ENCODE results near the gene SNRPD1. TPM values are rescaled to one million over a fixed set of nuclear protein-coding genes. Genes with fewer than 3 reads are reported as not detected.
A peak's percentile ranks its signal among the peaks of the same experiment; 100 is the strongest.
"Not testable (repeated sequence)": the region's sequence is repeated elsewhere in the genome, so short reads cannot be mapped to it uniquely, and the experiment has no call there.

SNRPD1 gene
- total RNA-seq, 1 donor from 2014 or later, result 46.8 TPM

GRCh38 chr18:21636769-21637168 lies 24.7 kb downstream of the SNRPD1 start:
- DNase-seq (ENCODE audit: low read depth, low spot score), result no peak

GRCh38 chr18:21638822-21639221 lies 26.7 kb downstream of the SNRPD1 start:
- DNase-seq (ENCODE audit: low read depth, low spot score), result no peak

GRCh38 chr18:21640375-21640774 lies 28.3 kb downstream of the SNRPD1 start:
- DNase-seq (ENCODE audit: low read depth, low spot score), result not testable (repeated sequence)

GRCh38 chr18:21650311-21650710 lies 38.2 kb downstream of the SNRPD1 start:
- DNase-seq (ENCODE audit: low read depth, low spot score), result no peak

- DNase-seq (ENCODE audit: low read depth, low spot score), result no peak
These were observed 40.0 kb downstream of the SNRPD1 start for GRCh38 chr18:21652073-21652472.

GRCh38 chr18:21653361-21653760 lies 41.2 kb downstream of the SNRPD1 start:
- no peak for DNase-seq (ENCODE audit: low read depth, low spot score)

- peak; percentile 24 for DNase-seq (ENCODE audit: low read depth, low spot score)
These were observed 44.3 kb downstream of the SNRPD1 start for GRCh38 chr18:21656402-21656801.

- DNase-seq (ENCODE audit: low read depth, low spot score), result no peak
These were observed 48.0 kb downstream of the SNRPD1 start for GRCh38 chr18:21660078-21660477.

GRCh38 chr18:21662581-21662980 lies 50.5 kb downstream of the SNRPD1 start:
- DNase-seq (ENCODE audit: low read depth, low spot score), result no peak

GRCh38 chr18:21663578-21663977 lies 51.5 kb downstream of the SNRPD1 start:
- DNase-seq (ENCODE audit: low read depth, low spot score), result no peak

GRCh38 chr18:21664069-21664468 lies 52.0 kb downstream of the SNRPD1 start:
- no peak for DNase-seq (ENCODE audit: low read depth, low spot score)

GRCh38 chr18:21669736-21670285 lies 57.7 kb downstream of the SNRPD1 start:
- DNase-seq (ENCODE audit: low read depth, low spot score), result no peak

GRCh38 chr18:21672521-21673267 lies 60.6 kb downstream of the SNRPD1 start:
- DNase-seq (ENCODE audit: low read depth, low spot score), result no peak

GRCh38 chr18:21675354-21675753 lies 63.2 kb downstream of the SNRPD1 start:
- DNase-seq (ENCODE audit: low read depth, low spot score), result not testable (repeated sequence)

GRCh38 chr18:21678859-21679258 lies 66.7 kb downstream of the SNRPD1 start:
- DNase-seq (ENCODE audit: low read depth, low spot score), result no peak

GRCh38 chr18:21680161-21680560 lies 68.0 kb downstream of the SNRPD1 start:
- DNase-seq (ENCODE audit: low read depth, low spot score), result no peak

GRCh38 chr18:21682371-21683051 lies 70.4 kb downstream of the SNRPD1 start:
- DNase-seq (ENCODE audit: low read depth, low spot score), result no peak

Other genes with a start within 250 kb of the SNRPD1 start
- 10.9 and 13.2 TPM in 2 replicates for gene ESCO1, start 11.6 kb upstream of the SNRPD1 start, total RNA-seq
- 5.0 and 16.1 TPM in 2 replicates for gene ABHD3, start 92.5 kb downstream of the SNRPD1 start, total RNA-seq
- gene MIB1, start 128.5 kb downstream of the SNRPD1 start, total RNA-seq, result 64.0 and 70.2 TPM in 2 replicates

Measured in pulmonary artery endothelial cell (primary cell).